NOMO-1 (cell line): ENCODE results near the gene AGPAT3.

Experiments used
- DNase-seq, 2 experiments: peaks; one replicate each; lab custom pipeline; 2025; ENCODE audit not compliant: unreplicated experiment in 2 of 2; lab: John Stamatoyannopoulos, UW

AGPAT3 gene

GRCh38 chr21:43921571-43921978, 56.6 kb downstream of the AGPAT3 start:
- no peak for DNase-seq

- DNase-seq = no peak
Observed at GRCh38 chr21:43921979-43922945, 57.2 kb downstream of the AGPAT3 start.

GRCh38 chr21:43922949-43923348, 57.9 kb downstream of the AGPAT3 start:
- DNase-seq = no peak

DNA sequence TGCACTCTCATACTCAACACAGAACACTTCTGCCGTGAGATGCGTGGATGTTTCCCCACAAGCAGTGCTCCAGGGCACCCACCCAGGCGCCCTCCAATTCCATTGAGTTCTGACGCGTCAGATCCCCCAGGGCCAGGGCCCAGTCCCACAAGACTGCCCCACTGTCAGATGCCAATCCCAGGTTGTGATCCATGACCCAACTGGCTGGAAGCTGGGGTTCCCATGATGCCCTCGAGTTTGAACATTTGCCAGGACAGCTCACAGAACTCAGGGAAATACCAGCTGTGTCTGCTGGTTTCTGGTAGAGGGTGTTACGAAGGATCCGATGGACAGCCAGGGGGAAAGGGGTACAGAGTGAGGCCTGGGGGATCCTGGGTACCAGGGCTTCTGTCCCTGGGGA, 58.4 kb downstream of the AGPAT3 start:
- DNase-seq = no peak

- DNase-seq = no peak
Observed at GRCh38 chr21:43924421-43925095, 59.5 kb downstream of the AGPAT3 start.

- no peak for DNase-seq
Observed at GRCh38 chr21:43925096-43925481, 60.1 kb downstream of the AGPAT3 start.

- DNase-seq = no peak
Observed at GRCh38 chr21:43925609-43926008, 60.6 kb downstream of the AGPAT3 start.

- no peak for DNase-seq
Observed at GRCh38 chr21:43926196-43926595, 61.2 kb downstream of the AGPAT3 start.

DNA sequence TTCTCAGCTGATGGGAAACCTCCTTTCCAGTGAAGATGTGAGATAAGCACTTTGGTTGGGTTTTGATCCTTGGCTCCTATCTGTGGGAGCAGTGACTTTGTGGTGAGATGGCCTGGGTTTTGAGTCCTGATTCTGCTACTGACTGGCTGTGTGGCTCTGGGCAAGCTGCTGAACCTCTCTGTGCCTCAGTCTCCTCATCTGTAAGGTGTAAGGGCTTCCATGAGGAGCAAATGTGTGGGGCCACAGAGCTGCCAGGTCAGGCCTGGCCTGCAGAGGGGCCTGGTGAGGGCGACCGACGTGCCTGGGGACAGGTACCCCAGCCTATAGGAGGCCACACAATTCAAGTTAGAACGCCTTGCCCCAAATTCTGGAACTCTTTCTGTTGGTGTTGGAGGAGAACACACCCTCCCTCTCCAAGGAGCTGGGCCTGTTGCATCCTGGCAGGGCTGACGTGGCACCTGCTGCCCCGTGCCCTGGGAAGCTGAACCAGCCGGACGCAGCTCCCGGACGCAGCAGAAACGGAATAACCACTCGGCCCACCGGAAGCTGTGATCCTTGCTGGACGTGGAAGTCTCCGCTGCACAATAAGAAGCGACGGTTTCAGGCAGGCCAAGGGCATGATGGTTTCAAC, 62.7 kb downstream of the AGPAT3 start:
- no peak for DNase-seq

DNA sequence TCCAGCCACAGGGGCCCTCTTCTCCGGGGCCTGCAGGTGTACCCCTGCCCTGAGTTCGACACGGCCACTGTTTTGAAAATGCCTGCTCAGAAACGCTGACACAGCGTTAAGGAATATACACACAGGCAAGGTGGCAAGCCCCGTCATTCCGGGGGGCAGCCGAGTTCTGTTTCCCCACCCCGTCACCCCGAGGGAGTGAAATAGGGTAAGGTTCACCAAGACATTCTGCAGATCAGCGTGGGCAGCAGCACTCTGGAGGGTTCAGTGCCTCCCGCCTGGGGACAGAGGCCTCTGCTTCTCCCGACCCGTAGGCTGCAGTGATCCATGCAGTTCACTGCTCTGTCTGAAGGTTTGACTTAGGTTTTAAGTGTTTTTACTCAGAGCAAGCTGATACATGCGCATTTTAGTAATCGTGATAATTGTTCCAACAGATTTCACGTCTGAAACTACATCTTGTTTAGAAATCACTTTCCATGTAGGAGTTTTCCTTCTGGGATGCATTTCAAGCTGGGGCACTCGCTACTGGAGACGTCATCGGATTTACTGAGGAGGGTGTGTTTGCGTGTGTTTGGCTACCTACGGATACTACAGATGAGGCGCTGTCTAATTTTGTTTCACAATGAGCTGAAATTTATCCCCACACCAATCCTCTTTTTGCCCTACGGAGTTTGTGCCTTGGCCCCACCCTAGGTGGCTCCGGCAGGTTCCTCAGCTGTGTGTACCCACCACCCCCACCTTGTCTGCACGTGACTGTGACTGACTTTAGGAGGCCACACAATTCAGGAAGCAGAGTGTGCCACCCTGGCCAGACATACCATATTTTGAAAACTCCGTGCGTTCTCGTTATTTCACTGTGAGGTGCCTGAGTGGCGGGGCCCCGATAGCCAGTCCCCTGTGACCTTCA, 63.5 kb downstream of the AGPAT3 start:
- DNase-seq = no peak

GRCh38 chr21:43929217-43929971, 64.4 kb downstream of the AGPAT3 start:
- no peak for DNase-seq

DNA sequence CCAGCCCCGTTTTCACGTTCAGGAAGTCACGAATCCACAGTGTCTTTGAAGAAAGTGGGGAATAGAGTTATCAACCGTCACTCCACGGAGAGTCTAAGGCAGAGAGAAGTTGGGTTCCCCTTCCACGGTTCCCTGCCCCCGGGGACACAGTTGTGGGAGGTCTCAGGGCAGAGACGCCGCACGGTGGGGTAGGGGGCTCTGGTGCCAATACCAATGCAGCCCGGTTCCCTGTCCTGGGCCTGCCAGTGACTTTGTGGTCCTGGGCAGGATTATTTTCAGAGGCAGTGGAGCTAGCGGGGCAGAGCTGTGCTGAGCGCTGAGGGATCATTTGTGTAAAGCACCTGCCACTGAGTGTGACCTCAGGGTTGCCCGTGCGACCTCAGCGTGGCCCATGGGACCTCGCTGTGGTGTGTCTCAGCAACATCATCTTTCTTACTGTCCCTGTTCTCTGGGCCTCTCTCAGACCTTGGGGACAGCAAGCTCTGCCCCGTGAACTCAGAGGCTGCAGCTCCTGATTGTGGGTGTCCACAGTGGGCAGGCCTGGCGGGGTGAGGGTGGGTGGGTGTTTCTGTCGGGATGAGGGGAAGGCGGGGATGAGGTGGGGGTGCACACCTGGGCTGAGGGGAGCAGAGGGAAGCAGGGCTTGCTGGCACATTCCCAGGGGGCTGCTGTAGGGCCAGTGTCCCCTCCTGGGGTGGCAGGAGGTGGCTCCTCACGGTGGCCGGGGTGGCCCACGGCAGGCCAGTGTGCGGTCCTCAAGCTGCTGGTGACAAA, 65.2 kb downstream of the AGPAT3 start:
- DNase-seq = no peak

DNA sequence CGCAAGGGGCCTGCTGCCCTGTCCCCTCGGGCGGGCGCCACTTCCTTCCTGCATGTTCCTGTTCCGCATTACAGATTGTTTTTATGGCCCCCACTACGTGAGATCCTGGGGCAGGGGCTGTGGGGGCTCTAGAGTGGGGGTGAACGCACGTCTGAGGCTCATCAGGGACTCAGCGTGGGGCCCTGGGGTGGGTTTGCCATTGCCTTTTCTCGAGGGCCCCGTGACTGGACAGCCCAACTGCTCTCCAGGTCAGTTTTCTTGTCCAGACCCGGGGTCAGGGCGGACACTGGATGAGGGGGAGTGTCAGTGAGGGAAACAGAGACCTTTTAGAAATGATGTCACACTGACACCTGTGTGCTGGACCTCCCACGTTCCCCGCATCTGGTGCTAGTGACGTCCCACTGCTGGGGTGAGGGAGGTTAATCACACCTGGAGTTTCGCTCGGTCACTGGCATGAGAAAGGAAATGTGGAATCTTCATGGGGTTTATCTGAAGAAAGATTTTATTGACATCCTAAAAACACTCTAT, 65.9 kb downstream of the AGPAT3 start:
- DNase-seq = no peak

DNA sequence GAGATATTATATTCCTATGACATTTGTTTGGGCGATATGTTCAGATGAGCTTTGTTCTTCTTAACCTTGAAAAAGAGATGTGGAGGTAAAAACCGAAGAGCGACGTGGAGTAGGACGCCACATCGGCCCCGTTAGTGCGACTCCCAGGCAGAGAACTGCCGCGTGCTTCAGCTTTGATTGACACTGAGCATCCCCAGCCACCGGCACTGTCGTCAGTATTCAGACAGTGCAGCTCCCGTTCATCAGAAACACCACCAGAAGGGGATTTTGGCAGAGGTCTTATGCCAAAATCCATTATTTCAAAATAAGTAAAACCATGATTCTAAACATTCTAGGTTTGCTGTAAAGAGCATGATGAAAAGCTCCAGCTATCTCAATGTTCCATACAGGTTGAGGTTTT, 66.5 kb downstream of the AGPAT3 start:
- DNase-seq = no peak

DNA sequence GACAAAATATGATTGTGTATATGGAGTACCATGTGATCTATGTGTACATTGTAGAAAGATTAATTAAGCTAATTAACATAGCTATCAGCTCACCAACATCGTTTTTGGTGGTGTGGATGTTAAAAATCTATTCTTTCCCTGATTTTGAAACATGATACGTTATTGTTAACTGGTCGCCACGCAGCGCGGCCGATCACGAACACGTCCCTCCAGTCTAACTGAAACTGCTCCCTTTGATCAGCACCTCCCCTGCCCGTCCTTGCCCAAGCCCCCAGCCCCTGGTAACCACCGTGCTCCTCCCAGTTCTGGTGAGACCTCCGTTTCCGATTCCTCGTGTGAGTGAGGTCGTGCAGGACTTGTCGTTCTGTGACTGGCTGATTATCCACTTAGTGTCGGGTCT, 67.0 kb downstream of the AGPAT3 start:
- DNase-seq = no peak

- no peak for DNase-seq
Observed at GRCh38 chr21:43933199-43933598, 68.2 kb downstream of the AGPAT3 start.

DNA sequence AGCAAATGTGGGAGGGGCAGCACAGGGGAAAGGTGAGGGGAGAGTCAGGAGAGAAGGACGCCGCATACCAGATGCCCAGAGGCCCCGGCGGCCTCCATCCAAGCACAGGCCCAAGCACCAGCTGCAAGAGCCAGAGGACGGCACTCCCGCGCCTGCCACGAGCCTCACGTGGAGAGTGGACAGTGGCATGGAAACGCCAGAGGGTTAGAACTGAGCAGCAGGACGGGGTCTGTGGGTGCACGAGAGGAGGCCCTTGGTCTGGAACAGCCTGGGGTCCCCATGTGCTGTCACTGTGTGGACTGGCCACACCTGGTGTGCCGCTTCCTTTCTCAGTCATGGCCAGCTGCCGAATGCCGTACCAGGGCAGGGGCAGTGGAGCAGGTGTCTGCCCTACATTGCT, 68.7 kb downstream of the AGPAT3 start:
- DNase-seq = no peak

- no peak for DNase-seq
Observed at GRCh38 chr21:43934116-43934515, 69.1 kb downstream of the AGPAT3 start.
